ENCODE data around the gene KCNG2. TPM values are rescaled to one million over a fixed set of nuclear protein-coding genes. Genes with fewer than 3 reads are reported as not detected.

KCNG2 gene
- total and polyA plus RNA-seq, 12 donors = 0.16 to 0.79 (median 0.24) TPM; not detected in 7

DNA sequence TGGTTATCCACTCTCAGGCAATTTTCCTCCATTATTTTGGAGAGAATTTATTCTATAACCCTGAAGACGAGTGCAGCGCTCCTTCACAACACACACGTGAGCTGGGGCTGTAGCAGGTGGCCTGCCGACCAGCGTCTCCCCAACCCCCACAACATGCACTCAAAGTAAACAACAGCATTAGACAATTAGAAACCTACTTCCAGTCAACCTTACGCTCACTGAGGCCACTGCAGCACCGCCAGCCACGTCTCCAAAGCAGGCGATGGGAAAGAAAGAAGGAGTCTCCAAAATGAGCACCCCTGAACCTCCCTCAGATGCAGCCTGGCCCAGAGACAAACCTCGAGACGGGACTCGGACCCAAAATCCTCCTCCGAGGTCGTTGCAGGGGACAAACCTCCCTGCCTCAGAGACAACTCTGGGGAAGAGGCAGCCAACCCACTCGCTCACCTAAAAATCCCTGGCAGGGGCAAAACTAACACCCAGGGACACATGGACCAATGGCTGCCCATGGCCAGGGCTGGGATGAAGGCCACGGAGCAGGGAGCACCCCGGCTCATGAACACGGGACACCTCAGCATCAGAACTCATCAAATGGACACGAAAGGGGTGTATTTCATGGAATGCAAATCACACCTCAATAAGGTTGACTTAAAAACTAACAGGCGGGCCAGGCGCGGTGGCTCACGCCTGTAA is 151.1 kb downstream of the KCNG2 start:
- no peak for DNase-seq
- intact Hi-C loops (cut with DNase I) = loop anchor here in 1 of 10 donors (10.0 kb wide), 1 partner anchor 86 kb away; the partner anchor contains the start of gene RBFA
- H3K27me3 ChIP-seq = no peaks in the 10 kb centered on the region
- peak overlapping the region in 7 of 10 donors; percentile 77 to 93 (median 86) for H3K27ac ChIP-seq
- H3K4me1 ChIP-seq = peaks cover 10 to 75% (median 63%) of the 10 kb centered on the region in 9 donors
- no peaks in the 10 kb centered on the region for H3K9me3 ChIP-seq
- ATAC-seq = no peak
- TF ChIP-seq, protein P1, sequence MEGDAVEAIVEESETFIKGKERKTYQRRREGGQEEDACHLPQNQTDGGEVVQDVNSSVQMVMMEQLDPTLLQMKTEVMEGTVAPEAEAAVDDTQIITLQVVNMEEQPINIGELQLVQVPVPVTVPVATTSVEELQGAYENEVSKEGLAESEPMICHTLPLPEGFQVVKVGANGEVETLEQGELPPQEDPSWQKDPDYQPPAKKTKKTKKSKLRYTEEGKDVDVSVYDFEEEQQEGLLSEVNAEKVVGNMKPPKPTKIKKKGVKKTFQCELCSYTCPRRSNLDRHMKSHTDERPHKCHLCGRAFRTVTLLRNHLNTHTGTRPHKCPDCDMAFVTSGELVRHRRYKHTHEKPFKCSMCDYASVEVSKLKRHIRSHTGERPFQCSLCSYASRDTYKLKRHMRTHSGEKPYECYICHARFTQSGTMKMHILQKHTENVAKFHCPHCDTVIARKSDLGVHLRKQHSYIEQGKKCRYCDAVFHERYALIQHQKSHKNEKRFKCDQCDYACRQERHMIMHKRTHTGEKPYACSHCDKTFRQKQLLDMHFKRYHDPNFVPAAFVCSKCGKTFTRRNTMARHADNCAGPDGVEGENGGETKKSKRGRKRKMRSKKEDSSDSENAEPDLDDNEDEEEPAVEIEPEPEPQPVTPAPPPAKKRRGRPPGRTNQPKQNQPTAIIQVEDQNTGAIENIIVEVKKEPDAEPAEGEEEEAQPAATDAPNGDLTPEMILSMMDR (IDR thresholded peaks at IDR 0.05) = no peak
- H3K4me3 ChIP-seq = peak overlapping the region in 7 of 10 donors; percentile 8 to 95 (median 85)
- WGBS, 2 donors = 91 to 92% methylated on average over 23 of the region's 23 CpGs
- peaks cover 0 to 33% (median 4%) of the 10 kb centered on the region in 9 donors for H3K36me3 ChIP-seq

Other genes with a start within 250 kb of the KCNG2 start
- gene CTDP1, start 118.1 kb upstream of the KCNG2 start, total RNA-seq = 10 to 100 TPM in 2 of 10 donors, 1 to 10 TPM in 8; 6.8 to 12.5 (median 9.3) TPM
- gene CTDP1, start 118.1 kb upstream of the KCNG2 start, polyA plus RNA-seq = 1 to 10 TPM; 7.6 to 9.9 TPM
- gene SLC66A2, start 153.7 kb downstream of the KCNG2 start, total RNA-seq = 10 to 100 TPM; 21.4 to 31.0 (median 23.5) TPM
- 10 to 100 TPM; 28.4 to 32.3 TPM for gene SLC66A2, start 153.7 kb downstream of the KCNG2 start, polyA plus RNA-seq
- gene HSBP1L1, start 166.7 kb downstream of the KCNG2 start, total RNA-seq = 10 to 100 TPM in 2 of 10 donors, 1 to 10 TPM in 8; 4.1 to 12.9 (median 6.4) TPM
- gene HSBP1L1, start 166.7 kb downstream of the KCNG2 start, polyA plus RNA-seq = 10 to 100 TPM in 1 of 2 donors, 1 to 10 TPM in 1; 3.8 to 56.5 TPM
- 100 to 1,000 TPM in 1 of 10 donors, 10 to 100 TPM in 9; 63.3 to 115 (median 87.2) TPM for gene TXNL4A, start 190.6 kb downstream of the KCNG2 start, total RNA-seq
- gene TXNL4A, start 190.6 kb downstream of the KCNG2 start, polyA plus RNA-seq = 100 to 1,000 TPM; 115 to 144 TPM
- 10 to 100 TPM; 13.6 to 30.6 (median 19.9) TPM for gene RBFA, start 236.5 kb downstream of the KCNG2 start, total RNA-seq
- gene RBFA, start 236.5 kb downstream of the KCNG2 start, polyA plus RNA-seq = 10 to 100 TPM; 12.4 to 19.3 TPM